Stimulated activated CD8-positive, alpha-beta memory T cell treated with anti-CD3 and anti-CD28 coated beads, Interleukin-7, amount 100 ng/mL, for 48 hours (primary cell): ENCODE measurements around the gene NLGN4X.

ENCODE experiments used
- DNase-seq, 2 donors: peaks; one replicate each; pipeline ENCODE4 v3.0.0-alpha.2; 2020; ENCODE audit warnings: low read depth in 1 of 2; ENCODE audit errors: extremely low read depth in 1 of 2

Gene NLGN4X

GRCh38 chrX:6159468-6159867 is 69.2 kb downstream of the NLGN4X start:
- DNase-seq, result no peak

GRCh38 chrX:6151971-6152370 is 76.7 kb downstream of the NLGN4X start:
- no peak for DNase-seq

DNA sequence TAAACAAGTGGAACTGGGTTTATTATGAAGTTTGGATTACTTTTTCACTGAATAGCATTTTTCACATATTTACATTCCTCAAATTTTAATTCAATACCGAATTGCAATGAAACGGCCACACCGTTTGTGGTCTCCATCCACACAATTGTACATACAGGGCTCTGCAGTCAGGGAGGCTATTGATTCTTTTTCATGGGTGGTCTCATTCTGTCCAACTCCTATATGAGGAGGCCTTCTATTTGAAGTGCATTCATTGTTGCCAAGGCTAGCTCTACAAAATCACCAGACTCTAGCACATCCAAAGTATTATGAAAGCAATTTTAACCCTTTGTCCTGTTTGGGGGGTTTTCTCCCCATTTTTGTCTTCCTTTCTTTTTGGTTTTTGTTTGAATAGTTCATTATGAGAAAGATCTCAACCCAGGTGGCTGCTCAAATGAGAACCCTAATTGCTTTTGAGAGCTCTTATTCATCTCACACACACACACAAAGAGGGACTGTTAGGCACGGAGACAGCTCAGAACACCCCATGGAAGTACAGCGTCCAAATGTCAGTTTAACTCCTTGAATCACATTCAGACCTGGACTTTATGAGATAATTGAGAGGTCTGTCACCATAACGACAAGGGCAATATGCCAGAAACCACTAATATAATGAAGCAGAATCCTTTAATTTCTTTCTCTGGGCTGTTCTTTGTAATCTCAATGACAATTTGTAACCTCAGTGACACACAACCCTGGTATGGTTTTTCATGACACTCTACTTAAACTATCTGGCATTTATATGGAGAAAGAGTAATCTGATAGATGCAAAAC is 79.4 kb downstream of the NLGN4X start:
- DNase-seq, result no peak

DNA sequence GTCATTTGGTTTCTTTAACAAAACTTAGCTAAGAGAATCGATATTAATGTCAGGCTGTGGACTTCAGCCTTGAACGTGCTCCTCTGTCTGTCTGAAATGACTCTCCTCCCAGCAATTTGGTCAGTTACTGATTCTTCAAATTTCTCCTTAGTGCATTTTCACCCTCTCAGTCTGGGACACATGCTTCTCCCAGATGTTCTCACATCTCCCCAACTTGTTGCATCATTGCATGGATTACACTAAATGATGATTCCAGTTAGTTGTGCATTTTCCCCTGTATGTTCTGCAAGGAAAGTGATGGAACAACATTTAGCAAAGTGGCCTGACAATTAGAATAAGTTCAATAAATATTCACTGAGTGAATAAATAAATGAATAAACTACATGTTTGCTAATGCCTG is 94.4 kb downstream of the NLGN4X start:
- no peak for DNase-seq

GRCh38 chrX:6132970-6133369 is 95.7 kb downstream of the NLGN4X start:
- no peak for DNase-seq

GRCh38 chrX:6131287-6131686 is 97.4 kb downstream of the NLGN4X start:
- no peak for DNase-seq

- no peak for DNase-seq
Observed at GRCh38 chrX:6129195-6129594, 99.5 kb downstream of the NLGN4X start.

GRCh38 chrX:6120329-6120728 is 108.3 kb downstream of the NLGN4X start:
- DNase-seq, result no peak

- no peak for DNase-seq
Observed at GRCh38 chrX:6095469-6095868, 133.2 kb downstream of the NLGN4X start.

GRCh38 chrX:6074532-6074931 is 154.1 kb downstream of the NLGN4X start:
- DNase-seq, result no peak

DNA sequence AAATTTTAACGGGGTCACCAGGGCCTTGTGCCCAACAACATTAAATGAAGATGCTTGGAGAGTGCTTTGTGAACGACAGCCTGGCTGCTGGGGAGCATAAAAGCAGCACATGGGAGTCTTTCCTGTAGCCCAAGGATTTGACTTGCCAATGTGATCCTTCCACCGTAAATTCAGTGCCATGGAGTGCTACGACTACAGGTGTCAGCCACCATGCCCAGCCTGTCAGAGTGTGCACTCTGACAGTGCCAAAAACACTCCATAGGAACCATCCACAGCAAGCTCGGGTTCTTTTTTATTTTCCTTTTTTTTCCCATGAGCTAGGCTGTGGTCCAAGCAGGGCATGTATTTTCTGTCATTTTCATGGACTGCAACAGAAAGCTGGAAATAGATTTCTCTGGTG is 156.9 kb downstream of the NLGN4X start:
- DNase-seq, result no peak

- no peak for DNase-seq
Observed at GRCh38 chrX:6067600-6067999, 161.1 kb downstream of the NLGN4X start.

GRCh38 chrX:6053141-6053540 is 175.5 kb downstream of the NLGN4X start:
- no peak for DNase-seq

- no peak for DNase-seq
Observed at GRCh38 chrX:6052111-6052745, 176.4 kb downstream of the NLGN4X start.

- no peak for DNase-seq
Observed at GRCh38 chrX:6049132-6049531, 179.5 kb downstream of the NLGN4X start.

DNA sequence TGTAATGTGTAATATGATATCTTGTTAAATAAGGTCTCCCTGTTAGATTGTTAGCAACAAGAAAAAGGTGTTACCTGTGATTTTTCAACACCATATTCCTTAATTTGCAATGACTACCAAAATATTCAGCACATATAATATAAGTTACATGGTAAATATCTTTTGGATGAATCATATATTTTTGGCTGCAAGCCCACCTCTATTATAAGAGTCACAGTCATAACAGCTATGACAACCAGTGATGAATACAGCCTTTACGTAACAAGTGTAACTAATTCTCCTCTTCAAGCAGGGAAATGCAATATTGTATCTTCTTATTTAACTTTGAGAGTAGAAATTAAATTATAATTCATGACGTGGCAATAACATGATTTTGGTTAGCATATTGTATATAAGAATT is 187.0 kb downstream of the NLGN4X start:
- DNase-seq, result no peak

DNA sequence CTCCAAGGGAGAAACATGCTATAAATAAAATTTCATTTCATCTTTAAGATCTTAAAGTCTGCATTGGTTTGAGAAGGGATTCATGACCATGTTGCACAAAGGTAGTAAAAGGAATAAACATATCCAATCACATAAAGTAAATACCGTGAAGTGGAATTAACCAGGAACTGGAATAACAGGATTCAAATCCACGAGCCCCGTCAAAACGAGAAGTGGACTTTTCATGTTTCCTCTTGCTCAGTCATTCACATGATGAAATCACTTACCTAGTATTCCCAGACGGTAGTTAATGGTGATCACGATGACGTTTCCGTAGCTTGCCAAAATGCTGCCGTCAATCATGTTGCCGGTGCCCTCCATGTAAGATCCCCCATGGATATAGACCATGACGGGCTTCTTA is 199.7 kb downstream of the NLGN4X start:
- DNase-seq, result no peak

- no peak for DNase-seq
Observed at GRCh38 chrX:6026980-6027379, 201.7 kb downstream of the NLGN4X start.

DNA sequence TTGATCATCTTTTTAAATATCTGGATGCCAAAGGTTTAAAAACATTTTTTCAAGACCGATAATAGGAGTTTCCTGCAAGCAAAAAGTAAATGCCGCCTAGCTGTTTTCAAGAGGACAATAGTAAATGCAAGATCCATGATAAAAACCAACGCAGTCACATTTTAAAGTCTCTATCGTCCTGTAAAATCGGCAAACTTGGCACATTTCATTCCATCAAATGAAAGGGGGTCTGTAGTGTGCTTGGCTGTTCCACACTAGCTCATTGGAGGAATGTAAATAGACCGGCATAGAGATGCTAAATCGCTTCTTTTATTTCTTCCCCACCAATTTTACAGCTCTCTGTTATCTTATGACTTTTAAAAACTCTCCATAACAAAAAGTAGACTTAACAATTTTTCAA is 202.2 kb downstream of the NLGN4X start:
- DNase-seq, result no peak

DNA sequence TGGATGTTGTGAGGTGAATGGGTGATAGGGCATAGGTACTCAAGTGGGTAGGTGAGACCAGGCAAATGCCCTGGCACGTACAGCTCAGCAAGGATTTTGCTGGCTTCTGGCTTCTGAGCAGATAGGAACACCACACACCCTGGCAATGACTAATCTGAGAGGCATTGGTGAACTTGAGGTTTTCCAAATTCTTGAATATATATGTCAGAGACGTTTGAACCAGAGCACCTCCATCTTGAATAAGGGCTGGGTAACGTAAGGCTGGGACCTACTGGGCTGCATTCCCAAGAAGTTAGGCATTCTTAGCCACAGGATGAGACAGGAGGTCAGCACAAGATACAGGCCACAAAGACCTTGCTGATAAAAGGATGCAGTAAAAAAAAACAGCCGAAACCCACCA is 204.5 kb downstream of the NLGN4X start:
- no peak for DNase-seq

DNA sequence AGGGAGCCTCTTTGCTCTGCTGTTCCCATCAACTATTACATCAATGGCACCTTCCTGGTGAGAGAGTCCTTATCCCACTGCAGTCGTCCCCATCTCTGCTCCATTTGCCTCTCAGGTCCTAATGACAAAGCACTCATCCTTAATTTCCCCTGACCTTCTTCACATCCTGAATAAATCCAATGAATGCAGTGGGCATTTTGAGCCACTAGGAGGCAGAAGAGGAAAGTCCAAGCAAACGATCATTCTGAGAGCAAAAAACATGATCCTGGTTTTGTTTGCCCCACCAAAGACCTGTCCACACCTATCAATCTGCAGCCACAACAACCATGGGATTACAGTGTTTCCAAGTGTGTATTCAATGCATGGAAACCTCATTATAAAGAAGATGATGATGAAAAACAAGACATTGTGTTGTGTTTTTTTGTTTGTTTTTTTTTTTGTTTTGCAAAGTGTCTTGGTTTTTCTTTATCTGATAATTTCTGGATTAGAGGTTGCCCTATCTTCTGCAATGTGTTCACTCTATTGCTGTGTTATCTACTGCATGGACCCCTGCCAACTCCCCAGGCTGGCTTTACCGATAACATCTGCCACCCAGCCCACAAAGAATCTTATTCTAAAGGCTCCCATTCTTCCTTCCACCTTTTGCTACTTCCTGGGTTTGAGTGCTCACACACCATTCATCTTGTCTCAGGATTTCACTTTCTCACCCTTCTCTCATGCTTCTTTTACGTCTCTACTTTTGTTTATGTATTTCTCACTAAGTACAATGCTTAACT is 207.2 kb downstream of the NLGN4X start:
- no peak for DNase-seq

- DNase-seq, result no peak
Observed at GRCh38 chrX:6019076-6019475, 209.6 kb downstream of the NLGN4X start.
